Astrocyte of the spinal cord (primary cell): ENCODE measurements around the gene NRSN2.
"Not testable (repeated sequence)": the region's sequence is repeated elsewhere in the genome, so short reads cannot be mapped to it uniquely, and the experiment has no call there.

Source experiments
- DNase-seq: peaks from one replicate; pipeline ENCODE4 v3.0.0; 2011; ENCODE audit warnings: low read depth, low spot score
- H3K4me3 ChIP-seq: 2 replicates; pipeline ENCODE4 v1.5.1; 2011; ENCODE audit warnings: low read depth, mild to moderate bottlenecking, low read length, moderate library complexity
- in situ Hi-C: cut with HindIII; loops from 2 replicates; pipeline ENCODE4 v1.10.0; 2017; ENCODE audit warnings: low sequenced_read_pairs
- TF ChIP-seq, protein P1 (sequence below): IDR thresholded peaks from 2 replicates; pipeline ENCODE4 v1.5.1; 2012; ENCODE audit warnings: low read depth, mild to moderate bottlenecking, low read length, inconsistent platforms

The NRSN2 gene

DNA sequence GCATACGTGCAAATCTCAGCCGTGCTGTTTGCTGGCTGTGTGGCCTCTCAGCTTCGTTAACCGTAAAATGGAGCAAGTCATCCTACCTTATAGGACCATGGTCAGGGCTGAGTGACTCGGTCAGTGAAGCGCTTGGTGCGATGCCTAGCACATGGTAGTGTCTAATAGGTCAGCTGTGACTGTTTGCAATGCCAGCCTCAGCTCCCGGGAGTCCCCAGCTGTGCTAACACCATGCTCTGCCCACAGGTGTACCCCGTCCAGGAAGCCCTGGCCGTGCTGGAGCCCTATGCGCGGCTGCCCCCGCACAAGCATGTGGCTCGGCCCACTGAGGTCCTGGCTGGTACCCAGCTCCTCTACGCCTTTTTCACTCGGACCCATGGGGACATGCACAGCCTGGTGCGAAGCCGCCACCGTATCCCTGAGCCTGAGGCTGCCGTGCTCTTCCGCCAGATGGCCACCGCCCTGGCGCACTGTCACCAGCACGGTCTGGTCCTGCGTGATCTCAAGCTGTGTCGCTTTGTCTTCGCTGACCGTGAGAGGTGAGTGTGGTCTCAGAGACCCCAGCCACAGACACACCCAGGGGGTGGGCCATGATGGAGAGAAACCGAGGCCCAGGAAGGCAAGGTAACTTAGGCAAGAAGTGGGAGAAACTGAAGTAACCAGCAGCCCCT is 44.3 kb downstream of the NRSN2 start:
- TF ChIP-seq, protein P1, sequence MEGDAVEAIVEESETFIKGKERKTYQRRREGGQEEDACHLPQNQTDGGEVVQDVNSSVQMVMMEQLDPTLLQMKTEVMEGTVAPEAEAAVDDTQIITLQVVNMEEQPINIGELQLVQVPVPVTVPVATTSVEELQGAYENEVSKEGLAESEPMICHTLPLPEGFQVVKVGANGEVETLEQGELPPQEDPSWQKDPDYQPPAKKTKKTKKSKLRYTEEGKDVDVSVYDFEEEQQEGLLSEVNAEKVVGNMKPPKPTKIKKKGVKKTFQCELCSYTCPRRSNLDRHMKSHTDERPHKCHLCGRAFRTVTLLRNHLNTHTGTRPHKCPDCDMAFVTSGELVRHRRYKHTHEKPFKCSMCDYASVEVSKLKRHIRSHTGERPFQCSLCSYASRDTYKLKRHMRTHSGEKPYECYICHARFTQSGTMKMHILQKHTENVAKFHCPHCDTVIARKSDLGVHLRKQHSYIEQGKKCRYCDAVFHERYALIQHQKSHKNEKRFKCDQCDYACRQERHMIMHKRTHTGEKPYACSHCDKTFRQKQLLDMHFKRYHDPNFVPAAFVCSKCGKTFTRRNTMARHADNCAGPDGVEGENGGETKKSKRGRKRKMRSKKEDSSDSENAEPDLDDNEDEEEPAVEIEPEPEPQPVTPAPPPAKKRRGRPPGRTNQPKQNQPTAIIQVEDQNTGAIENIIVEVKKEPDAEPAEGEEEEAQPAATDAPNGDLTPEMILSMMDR: no peak
- no peak for DNase-seq
- no peak overlapping the region for H3K4me3 ChIP-seq
- in situ Hi-C loops: no loop called here

DNA sequence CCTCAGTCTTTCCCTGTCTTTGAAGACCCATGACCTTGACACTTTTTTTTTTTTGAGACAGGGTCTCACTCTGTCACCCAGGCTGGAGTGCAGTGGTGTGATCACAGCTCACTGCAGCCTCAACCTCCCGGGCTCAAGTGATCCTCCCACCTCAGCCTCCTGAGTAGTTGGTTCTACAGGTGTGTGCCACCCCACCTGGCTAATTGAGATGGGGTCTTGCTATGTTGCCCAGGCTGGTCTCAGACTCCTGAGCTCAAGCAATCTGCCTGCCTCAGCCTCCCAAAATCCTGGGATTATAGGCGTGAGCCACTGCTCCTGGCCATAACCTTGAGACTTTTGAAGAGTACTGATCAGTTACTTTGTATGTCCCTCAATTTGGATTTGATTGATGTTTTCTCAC is 46.4 kb downstream of the NRSN2 start:
- DNase-seq, in situ Hi-C loops: not testable (repeated sequence)

DNA sequence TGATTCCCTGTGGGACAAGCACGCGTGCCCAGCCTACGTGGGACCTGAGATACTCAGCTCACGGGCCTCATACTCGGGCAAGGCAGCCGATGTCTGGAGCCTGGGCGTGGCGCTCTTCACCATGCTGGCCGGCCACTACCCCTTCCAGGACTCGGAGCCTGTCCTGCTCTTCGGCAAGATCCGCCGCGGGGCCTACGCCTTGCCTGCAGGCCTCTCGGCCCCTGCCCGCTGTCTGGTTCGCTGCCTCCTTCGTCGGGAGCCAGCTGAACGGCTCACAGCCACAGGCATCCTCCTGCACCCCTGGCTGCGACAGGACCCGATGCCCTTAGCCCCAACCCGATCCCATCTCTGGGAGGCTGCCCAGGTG is 49.3 kb downstream of the NRSN2 start:
- DNase-seq: no peak
- TF ChIP-seq, protein P1: no peak
- H3K4me3 ChIP-seq: no peak overlapping the region
- in situ Hi-C loops: no loop called here

More for the DNA sequence above, 46.4 kb downstream of the NRSN2 start:
- H3K4me3 ChIP-seq: not testable (repeated sequence)

DNA sequence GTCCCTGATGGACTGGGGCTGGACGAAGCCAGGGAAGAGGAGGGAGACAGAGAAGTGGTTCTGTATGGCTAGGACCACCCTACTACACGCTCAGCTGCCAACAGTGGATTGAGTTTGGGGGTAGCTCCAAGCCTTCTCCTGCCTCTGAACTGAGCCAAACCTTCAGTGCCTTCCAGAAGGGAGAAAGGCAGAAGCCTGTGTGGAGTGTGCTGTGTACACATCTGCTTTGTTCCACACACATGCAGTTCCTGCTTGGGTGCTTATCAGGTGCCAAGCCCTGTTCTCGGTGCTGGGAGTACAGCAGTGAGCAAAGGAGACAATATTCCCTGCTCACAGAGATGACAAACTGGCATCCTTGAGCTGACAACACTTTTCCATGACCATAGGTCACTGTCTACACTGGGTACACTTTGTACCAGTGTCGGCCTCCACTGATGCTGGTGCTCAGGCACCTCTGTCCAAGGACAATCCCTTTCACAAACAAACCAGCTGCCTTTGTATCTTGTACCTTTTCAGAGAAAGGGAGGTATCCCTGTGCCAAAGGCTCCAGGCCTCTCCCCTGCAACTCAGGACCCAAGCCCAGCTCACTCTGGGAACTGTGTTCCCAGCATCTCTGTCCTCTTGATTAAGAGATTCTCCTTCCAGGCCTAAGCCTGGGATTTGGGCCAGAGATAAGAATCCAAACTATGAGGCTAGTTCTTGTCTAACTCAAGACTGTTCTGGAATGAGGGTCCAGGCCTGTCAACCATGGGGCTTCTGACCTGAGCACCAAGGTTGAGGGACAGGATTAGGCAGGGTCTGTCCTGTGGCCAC is 49.9 kb downstream of the NRSN2 start:
- H3K4me3 ChIP-seq: no peak overlapping the region
- DNase-seq: no peak
- in situ Hi-C loops: no loop called here
- TF ChIP-seq, protein P1: no peak

DNA sequence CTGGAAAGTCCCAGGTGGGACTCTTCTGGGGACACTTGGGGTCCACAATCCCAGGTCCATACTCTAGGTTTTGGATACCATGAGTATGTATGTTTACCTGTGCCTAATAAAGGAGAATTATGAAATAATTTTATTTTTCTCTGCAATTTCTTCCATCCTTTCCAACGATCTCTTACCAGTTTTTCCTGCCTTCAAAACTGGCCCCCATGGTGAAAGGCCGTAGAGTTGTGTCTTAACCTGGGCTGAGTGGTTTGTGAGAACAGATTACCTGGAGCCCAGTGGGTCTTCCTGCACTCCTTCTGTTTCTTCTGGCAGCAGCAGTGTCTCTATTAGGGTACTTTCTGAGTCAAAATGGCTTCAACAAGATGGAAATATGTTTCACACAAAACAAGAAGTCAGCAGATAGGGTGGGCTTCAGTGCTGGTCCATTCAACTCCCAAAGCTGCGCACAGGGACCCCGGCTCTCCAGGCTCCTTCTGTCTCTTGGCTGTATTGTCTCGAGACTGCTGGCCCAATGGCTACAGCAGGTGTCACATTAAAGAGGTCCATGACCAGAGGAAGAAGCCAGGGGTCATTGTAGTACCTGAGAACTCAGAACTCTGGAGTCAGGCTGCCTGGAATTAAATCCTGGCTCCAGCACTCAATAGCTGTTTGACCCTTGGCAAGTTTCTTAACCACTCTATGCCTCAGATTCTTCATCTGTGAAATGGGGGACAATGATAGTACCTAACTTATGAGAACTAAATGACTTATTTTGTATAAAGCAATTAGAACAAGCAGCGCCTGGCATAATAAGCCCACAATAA is 50.7 kb downstream of the NRSN2 start:
- in situ Hi-C loops: no loop called here
- TF ChIP-seq, protein P1: no peak

DNA sequence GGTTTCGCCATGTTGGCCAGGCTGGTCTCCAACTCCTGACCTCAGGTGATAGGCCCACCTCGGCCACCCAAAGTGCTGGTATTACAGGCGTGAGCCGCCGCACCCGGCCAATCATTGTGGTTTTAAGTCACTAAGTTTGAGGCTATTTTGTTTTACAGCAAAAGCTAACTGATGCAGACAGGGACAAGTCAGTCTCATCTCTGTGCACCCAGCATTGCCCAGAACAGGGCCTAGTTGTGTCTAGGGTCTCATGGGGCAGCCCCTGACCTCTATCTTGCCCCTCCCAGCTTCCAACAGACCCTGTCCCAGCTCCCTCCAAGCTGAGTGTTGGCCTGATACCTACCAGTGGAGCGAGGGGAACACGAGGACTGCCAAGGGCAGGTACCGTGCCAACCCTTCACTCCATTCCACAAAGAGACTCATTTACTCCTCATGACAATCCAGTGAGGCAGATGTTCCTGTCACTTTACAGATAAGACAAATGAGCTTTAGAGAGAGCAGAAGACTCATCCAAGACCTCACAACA is 52.3 kb downstream of the NRSN2 start:
- in situ Hi-C loops: no loop called here
- TF ChIP-seq, protein P1: no peak
- no peak overlapping the region for H3K4me3 ChIP-seq
- no peak for DNase-seq

More for the DNA sequence above, 50.7 kb downstream of the NRSN2 start:
- no peak for DNase-seq
- no peak overlapping the region for H3K4me3 ChIP-seq

DNA sequence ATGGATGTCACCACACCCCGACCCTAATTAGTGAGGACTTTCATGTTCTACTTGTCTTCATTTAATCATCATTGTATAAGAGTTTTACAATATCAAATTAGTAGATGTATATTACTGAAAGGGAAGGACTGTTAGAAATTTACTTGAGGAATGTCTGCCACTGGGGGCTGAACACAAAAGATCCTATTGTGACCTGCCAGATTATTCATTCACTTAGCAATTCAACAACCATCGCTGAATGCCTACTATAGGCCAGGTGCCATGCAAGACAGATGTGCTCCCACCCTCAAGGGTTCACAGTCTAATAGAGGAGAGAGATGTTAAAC is 53.2 kb downstream of the NRSN2 start:
- in situ Hi-C loops: no loop called here
- no peak overlapping the region for H3K4me3 ChIP-seq
- no peak for DNase-seq
- TF ChIP-seq, protein P1: no peak
